Prostate gland (tissue), 2 donors: ENCODE results near the gene CCL19. TPM values are rescaled to one million over a fixed set of nuclear protein-coding genes. Genes with fewer than 3 reads are reported as not detected.

ENCODE experiments used
- DNase-seq: peaks from one replicate; pipeline ENCODE4 v3.0.0-alpha.2; 2019; ENCODE audit warnings: low spot score
- H3K27ac ChIP-seq, 2 donors: fragments of 200-600 bp; sonication (generic); 2 replicates each; pipeline ENCODE4 v1.5.1; 2017 to 2019
- H3K27me3 ChIP-seq: fragments of 200-600 bp; sonication (generic); replicated peaks from 2 replicates; pipeline ENCODE4 v1.5.1; 2019; ENCODE audit not compliant: insufficient read depth
- H3K36me3 ChIP-seq, 2 donors: fragments of 200-600 bp; sonication (generic); 1 replicate in 1 of 2; 2 replicates in 1 of 2; pipeline versions ENCODE4 v1.5.1 to v1.8.1; 2017 to 2019
- H3K4me1 ChIP-seq: fragments of 200-600 bp; sonication (generic); replicated peaks from 2 replicates; pipeline ENCODE4 v1.5.1; 2019
- H3K4me3 ChIP-seq, 2 donors: fragments of 200-600 bp; sonication (generic); 2 replicates each; pipeline ENCODE4 v1.5.1; 2017 to 2019
- H3K9me3 ChIP-seq: fragments of 200-600 bp; sonication (generic); 2 replicates; pipeline ENCODE4 v1.5.1; 2017
- CTCF ChIP-seq, 4 experiments: fragments of 200-600 bp in 2 of 4; fragments of 450-650 bp in 2 of 4; sonication (generic) in 2 of 4; IDR thresholded peaks; 1 replicate in 3 of 4; 2 replicates in 1 of 4; pipeline ENCODE4 v1.5.1; 2016 to 2019; ENCODE audit warnings: antibody characterized with exemption in 4 of 4, mild to moderate bottlenecking in 2 of 4, moderate library complexity in 2 of 4
- POLR2A ChIP-seq: fragments of 450-650 bp; IDR thresholded peaks from one replicate; pipeline ENCODE4 v1.6.1; 2016; ENCODE audit warnings: antibody characterized with exemption, mild to moderate bottlenecking
- POLR2AphosphoS5 ChIP-seq: sonication (generic); formaldehyde crosslinking; IDR thresholded peaks from one replicate; pipeline ENCODE4 v1.6.1; 2017; ENCODE audit warnings: antibody characterized with exemption
- WGBS: methylation state at CpG from one replicate; pipeline ENCODE4 v1.1.5; 2018; 5-methylcytosine and 5-hydroxymethylcytosine counted together
- intact Hi-C: fragments of 100-400 bp; cut with DNase I; formaldehyde crosslinking; loops from one replicate; pipeline ENCODE4 v1.14.2; 2022
- total RNA-seq, 2 donors: library from RNA; depleted of rRNA; stranded (reverse); fragments of >200 nt; gene quantifications; one replicate each; pipeline ENCODE4 v1.1.0, GENCODE V29; 2016

The CCL19 gene
- total RNA-seq, 2 donors from 2014 or later, result 1.8 TPM; not detected in 1

- DNase-seq, result peak; percentile 46
- Histone ChIP-seq H3K4me3 (peak overlapping the region; percentile 50 to 55), H3K4me1 (no peaks in the 10 kb centered on the region), H3K36me3 (no peaks in the 10 kb centered on the region), H3K27ac (peak overlapping the region; percentile 70 to 80), H3K9me3 (no peaks in the 10 kb centered on the region), H3K27me3 (no peaks in the 10 kb centered on the region)
- WGBS, result 18% methylated on average over 19 of the region's 52 CpGs
- intact Hi-C loops, result loop anchor here (5.0 to 10.0 kb wide), 3 partner anchors 34 to 284 kb away; partner anchors contain the start of genes DCTN3 and DNAJB5
- TF ChIP-seq CTCF (IDR thresholded peaks at IDR 0.05) (peak; percentile 83 to 92 (median 90)), POLR2AphosphoS5 (no peak)
These were observed 10.1 kb upstream of the CCL19 start for GRCh38 chr9:34701023-34701768.

DNA sequence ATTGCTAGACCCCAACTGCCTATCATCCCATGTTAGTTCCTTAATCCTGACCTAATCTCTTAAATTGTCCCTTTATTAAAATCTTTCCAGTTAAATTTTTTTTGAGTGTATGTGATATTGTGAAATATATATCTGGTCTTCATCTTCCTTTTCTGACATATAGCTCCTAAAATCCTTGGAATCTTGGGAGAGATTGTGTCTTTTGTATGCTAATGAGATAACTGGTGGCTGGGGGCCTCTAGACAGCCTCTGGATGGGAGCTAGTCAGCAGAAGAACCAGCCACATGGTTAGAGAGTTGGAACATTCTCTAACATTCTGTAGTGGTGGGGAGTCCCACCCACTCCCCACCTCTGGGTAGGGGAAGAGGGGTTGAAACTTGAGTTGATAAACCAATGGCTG lies 3.7 kb upstream of the CCL19 start:
- DNase-seq, result no peak
- no peaks in the 10 kb centered on the region for H3K27me3 ChIP-seq
- no peaks in the 10 kb centered on the region for H3K4me1 ChIP-seq
- no peak for TF ChIP-seq CTCF (IDR thresholded peaks at IDR 0.05)
- no peak for TF ChIP-seq POLR2A
- no peak for TF ChIP-seq POLR2AphosphoS5
- no peaks in the 10 kb centered on the region for H3K36me3 ChIP-seq
- no peaks in the 10 kb centered on the region for H3K9me3 ChIP-seq
- intact Hi-C loops, result no loop called here
- H3K27ac ChIP-seq, result no peak overlapping the region
- no peak overlapping the region for H3K4me3 ChIP-seq

DNA sequence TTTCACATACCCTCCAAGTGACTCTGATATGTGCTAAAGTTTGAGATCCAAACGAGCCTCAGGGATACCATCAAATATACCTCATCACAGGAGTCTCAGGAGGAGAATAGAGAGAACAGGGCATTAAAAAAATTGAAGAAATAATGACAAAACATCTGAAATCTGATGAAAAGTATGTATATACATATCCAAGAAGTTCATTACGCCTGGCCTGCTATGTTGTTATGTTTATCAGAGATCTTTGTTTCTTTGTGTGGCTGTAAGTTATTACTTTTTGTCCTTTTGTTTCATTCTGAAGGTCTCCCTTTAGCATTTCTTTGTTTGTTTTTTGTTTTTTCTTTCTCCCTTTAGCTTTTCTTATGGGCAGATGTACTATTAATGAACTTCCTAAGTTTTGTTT lies 2.5 kb upstream of the CCL19 start:
- Histone ChIP-seq H3K4me3 (no peak overlapping the region), H3K27me3 (no peaks in the 10 kb centered on the region), H3K27ac (no peak overlapping the region), H3K36me3 (no peaks in the 10 kb centered on the region), H3K4me1 (peaks cover 7% of the 10 kb centered on the region), H3K9me3 (no peaks in the 10 kb centered on the region)
- TF ChIP-seq POLR2AphosphoS5, result no peak
- no peak for TF ChIP-seq POLR2A
- TF ChIP-seq CTCF (IDR thresholded peaks at IDR 0.05), result no peak
- 80% methylated on average over 2 of the region's 2 CpGs for WGBS
- intact Hi-C loops, result no loop called here
- no peak for DNase-seq

DNA sequence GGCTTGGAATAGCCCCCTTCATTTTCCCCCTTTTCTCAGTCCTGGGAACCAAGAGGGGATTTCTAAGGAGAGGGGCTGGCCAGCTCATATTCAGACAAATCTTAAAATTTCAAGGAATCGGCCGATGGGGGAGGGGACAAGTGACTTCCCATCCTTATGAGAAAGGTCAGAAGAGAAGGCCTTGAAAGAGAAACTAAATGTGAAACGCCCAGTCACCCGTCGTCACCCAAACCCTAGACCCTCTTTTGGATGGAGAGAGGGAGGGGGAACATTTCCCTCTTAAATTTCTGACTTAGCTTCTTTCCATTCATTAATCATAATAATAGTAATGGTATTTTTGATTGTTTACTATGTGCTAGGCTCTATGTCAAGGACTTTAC lies 850 bp upstream of the CCL19 start:
- 88% methylated on average over 5 of the region's 5 CpGs for WGBS
- H3K4me3 ChIP-seq, result no peak overlapping the region
- H3K27me3 ChIP-seq, result no peaks in the 10 kb centered on the region
- peaks cover 10% of the 10 kb centered on the region for H3K4me1 ChIP-seq
- no peaks in the 10 kb centered on the region for H3K36me3 ChIP-seq
- no peak overlapping the region for H3K27ac ChIP-seq
- H3K9me3 ChIP-seq, result no peaks in the 10 kb centered on the region
- no peak for TF ChIP-seq CTCF (IDR thresholded peaks at IDR 0.05)
- no peak for TF ChIP-seq POLR2A
- no peak for TF ChIP-seq POLR2AphosphoS5
- intact Hi-C loops, result no loop called here
- no peak for DNase-seq

DNA sequence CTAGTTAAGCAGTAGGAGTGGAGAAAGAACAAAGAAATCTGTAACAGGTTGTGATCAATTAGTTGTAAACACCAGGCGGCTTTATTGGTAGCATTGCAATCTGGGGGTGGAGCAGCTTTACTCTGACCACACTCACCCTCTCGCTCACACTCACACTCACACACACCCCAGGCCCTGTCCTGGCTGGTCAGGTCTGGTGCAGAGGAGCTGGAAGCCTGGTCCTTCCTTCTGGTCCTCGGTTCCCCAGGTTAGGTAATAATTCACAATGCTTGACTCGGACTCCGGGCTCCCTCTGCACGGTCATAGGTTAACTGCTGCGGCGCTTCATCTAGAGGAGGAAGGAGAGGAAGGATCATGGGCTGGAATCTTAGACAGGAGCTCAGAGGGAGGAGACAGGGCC lies 1.6 kb downstream of the CCL19 start:
- Histone ChIP-seq H3K4me3 (no peak overlapping the region), H3K27ac (no peak overlapping the region), H3K9me3 (no peaks in the 10 kb centered on the region), H3K36me3 (no peaks in the 10 kb centered on the region), H3K4me1 (peaks cover 10% of the 10 kb centered on the region), H3K27me3 (no peaks in the 10 kb centered on the region)
- 77% methylated on average over 8 of the region's 8 CpGs for WGBS
- intact Hi-C loops, result no loop called here
- TF ChIP-seq POLR2A (no peak), POLR2AphosphoS5 (no peak), CTCF (IDR thresholded peaks at IDR 0.05) (no peak)
- no peak for DNase-seq
